HepG2 (cell line): ENCODE data around the gene CLIC4. TPM values are rescaled to one million over a fixed set of nuclear protein-coding genes. Genes with fewer than 3 reads are reported as not detected.

Experiments used
- BHLHE40 ChIP-seq: IDR thresholded peaks from 2 replicates; pipeline ENCODE4 v1.6.1; 2011; ENCODE audit warnings: low read length, improper control_type of control experiment
- FOXA3 ChIP-seq: IDR thresholded peaks from 2 replicates; pipeline ENCODE4 v1.6.1; 2016; ENCODE audit warnings: missing genetic modification reagents, missing compliant biosample characterization
- FOXO1 ChIP-seq: sonication (generic); formaldehyde crosslinking; IDR thresholded peaks from 2 replicates; pipeline ENCODE4 v1.4.0; 2020; ENCODE audit warnings: missing genetic modification reagents
- GATA4 ChIP-seq: sonication (generic); IDR thresholded peaks from 2 replicates; pipeline ENCODE4 v1.6.1; 2016; ENCODE audit warnings: antibody characterized with exemption, low read depth, borderline replicate concordance
- HNRNPH1 ChIP-seq: fragments of 200-400 bp; formaldehyde crosslinking; optimal IDR thresholded peaks from 2 replicates; pipeline ENCODE3; 2017; ENCODE audit warnings: mild to moderate bottlenecking, low read depth, low read length
- KLF16 ChIP-seq, 2 experiments: sonication (generic) in 1 of 2; formaldehyde crosslinking in 1 of 2; IDR thresholded peaks; 2 replicates each; pipeline versions ENCODE4 v1.6.1 to v1.8.0; 2016 to 2023; ENCODE audit warnings: missing genetic modification reagents in 2 of 2, missing compliant biosample characterization in 1 of 2
- NCOA2 ChIP-seq: sonication (generic); formaldehyde crosslinking; IDR thresholded peaks from 2 replicates; pipeline ENCODE4 v1.8.0; 2022; ENCODE audit warnings: inconsistent platforms
- RFXAP ChIP-seq: sonication (generic); formaldehyde crosslinking; IDR thresholded peaks from 2 replicates; pipeline ENCODE4 v1.4.0; 2020; ENCODE audit warnings: missing genetic modification reagents, borderline replicate concordance
- RXRA ChIP-seq: sonication (generic); formaldehyde crosslinking; IDR thresholded peaks from 2 replicates; pipeline ENCODE4 v1.5.1; 2020; ENCODE audit warnings: missing genetic modification reagents
- SAFB2 ChIP-seq: sonication (generic); formaldehyde crosslinking; IDR thresholded peaks from 2 replicates; pipeline ENCODE4 v1.5.1; 2020; ENCODE audit warnings: missing genetic modification reagents, low read depth, mild to moderate bottlenecking, borderline replicate concordance
- SALL1 ChIP-seq: sonication (generic); formaldehyde crosslinking; IDR thresholded peaks from 2 replicates; pipeline ENCODE4 v1.8.0; 2022; ENCODE audit warnings: mild to moderate bottlenecking, missing genetic modification reagents
- SAP130 ChIP-seq: IDR thresholded peaks from 2 replicates; pipeline ENCODE4 v1.6.1; 2016; ENCODE audit warnings: low read depth
- SETDB1 ChIP-seq: sonication (generic); formaldehyde crosslinking; IDR thresholded peaks from 2 replicates; pipeline ENCODE4 v1.5.1; 2020; ENCODE audit warnings: missing genetic modification reagents, mild to moderate bottlenecking, borderline replicate concordance
- TFE3 ChIP-seq: IDR thresholded peaks from 2 replicates; pipeline ENCODE4 v1.6.1; 2016
- ZFP36L2 ChIP-seq: sonication (generic); formaldehyde crosslinking; IDR thresholded peaks from 2 replicates; pipeline ENCODE4 v1.4.0; 2020; ENCODE audit warnings: missing genetic modification reagents
- ZMYM4 ChIP-seq: sonication (generic); formaldehyde crosslinking; IDR thresholded peaks from 2 replicates; pipeline ENCODE4 v1.8.1; 2023; ENCODE audit warnings: mild to moderate bottlenecking, missing genetic modification reagents
- ZNF501 ChIP-seq: sonication (generic); formaldehyde crosslinking; IDR thresholded peaks from 2 replicates; pipeline ENCODE4 v1.5.1; 2020; ENCODE audit warnings: mild to moderate bottlenecking, moderate library complexity, missing genetic modification reagents
- polyA plus RNA-seq, 8 experiments: library from polyadenylated mRNA; depleted of rRNA in 3 of 8; stranded (reverse) in 7 of 8; unstranded in 1 of 8; fragments of >200 nt; fragmentation: Illumina TruSeq in 4 of 8; extraction: Trizol in 4 of 8; gene quantifications; 2 replicates each; pipeline versions ENCODE4 v1.2.1 to v1.2.3, GENCODE V29; 2011 to 2016; ENCODE audit warnings: low read depth in 4 of 8, missing spikeins in 1 of 8, mixed read lengths in 1 of 8; ENCODE audit not compliant: insufficient read depth in 1 of 8
- total RNA-seq, 5 experiments: library from RNA; depleted of rRNA; stranded (reverse); fragments of >200 nt; fragmentation: Illumina TruSeq; extraction: Trizol; gene quantifications; 2 replicates each; pipeline ENCODE4 v1.2.3, GENCODE V29; 2016; ENCODE audit warnings: low read depth in 1 of 5
- TF ChIP-seq, protein P1 (sequence below): sonication (generic); formaldehyde crosslinking; IDR thresholded peaks from 2 replicates; pipeline ENCODE4 v1.5.1; 2020; ENCODE audit warnings: mild to moderate bottlenecking, missing genetic modification reagents, moderate library complexity
- TF ChIP-seq, protein P2 (sequence below): sonication (generic); formaldehyde crosslinking; IDR thresholded peaks from 2 replicates; pipeline ENCODE4 v1.4.0; 2020; ENCODE audit warnings: missing genetic modification reagents

The CLIC4 gene
- total and polyA plus RNA-seq, 2 of the 13 experiments (the other 11 are each of a cell fraction or from before 2014, with no cell fraction given), result 23.3 to 77.4 TPM

DNA sequence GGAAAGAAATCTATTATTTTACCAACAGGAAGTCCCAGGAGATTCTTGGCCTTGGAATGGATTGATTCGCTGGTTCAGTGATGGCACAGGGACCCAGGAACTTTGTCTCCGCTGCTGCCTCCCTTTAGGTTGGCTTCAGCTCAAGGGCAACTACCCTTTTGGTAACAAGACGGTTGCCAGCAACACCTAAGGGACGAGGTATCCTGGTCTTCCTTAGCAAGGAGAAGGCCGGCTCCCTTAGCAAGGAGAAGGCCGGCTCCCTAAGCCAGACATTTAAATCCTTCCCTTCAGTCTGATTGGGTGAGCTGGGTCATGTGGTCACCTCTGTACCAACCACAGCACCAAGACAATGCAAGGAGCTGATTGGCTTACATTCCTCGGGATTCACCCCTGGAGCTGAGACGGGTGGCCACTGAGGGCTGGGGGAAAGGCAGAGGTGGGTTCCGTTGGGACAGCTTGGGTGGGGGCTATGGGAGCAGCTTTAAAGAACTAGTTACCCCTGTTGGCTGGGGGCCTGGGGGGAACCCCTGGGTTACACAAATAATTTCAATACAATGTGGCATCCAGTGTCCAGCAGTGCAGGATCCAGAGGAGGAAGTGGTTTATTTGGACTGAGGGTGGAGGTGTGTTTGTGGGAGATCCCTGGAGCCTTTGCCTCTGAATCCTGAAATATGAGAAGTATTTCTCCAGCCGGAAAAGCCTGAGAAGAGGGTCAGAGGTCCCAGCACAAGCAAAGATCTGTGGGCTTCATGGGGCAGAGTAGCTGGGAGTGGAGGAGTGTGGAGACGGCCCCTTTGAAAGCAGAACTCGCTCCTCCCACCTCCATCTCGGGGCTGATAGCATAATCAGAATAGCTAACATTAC, 20.7 kb upstream of the CLIC4 start (continued):
- TF ChIP-seq ZNF501 (CRISPR knock-in tag), result peak; percentile 78
- TF ChIP-seq, protein P1, sequence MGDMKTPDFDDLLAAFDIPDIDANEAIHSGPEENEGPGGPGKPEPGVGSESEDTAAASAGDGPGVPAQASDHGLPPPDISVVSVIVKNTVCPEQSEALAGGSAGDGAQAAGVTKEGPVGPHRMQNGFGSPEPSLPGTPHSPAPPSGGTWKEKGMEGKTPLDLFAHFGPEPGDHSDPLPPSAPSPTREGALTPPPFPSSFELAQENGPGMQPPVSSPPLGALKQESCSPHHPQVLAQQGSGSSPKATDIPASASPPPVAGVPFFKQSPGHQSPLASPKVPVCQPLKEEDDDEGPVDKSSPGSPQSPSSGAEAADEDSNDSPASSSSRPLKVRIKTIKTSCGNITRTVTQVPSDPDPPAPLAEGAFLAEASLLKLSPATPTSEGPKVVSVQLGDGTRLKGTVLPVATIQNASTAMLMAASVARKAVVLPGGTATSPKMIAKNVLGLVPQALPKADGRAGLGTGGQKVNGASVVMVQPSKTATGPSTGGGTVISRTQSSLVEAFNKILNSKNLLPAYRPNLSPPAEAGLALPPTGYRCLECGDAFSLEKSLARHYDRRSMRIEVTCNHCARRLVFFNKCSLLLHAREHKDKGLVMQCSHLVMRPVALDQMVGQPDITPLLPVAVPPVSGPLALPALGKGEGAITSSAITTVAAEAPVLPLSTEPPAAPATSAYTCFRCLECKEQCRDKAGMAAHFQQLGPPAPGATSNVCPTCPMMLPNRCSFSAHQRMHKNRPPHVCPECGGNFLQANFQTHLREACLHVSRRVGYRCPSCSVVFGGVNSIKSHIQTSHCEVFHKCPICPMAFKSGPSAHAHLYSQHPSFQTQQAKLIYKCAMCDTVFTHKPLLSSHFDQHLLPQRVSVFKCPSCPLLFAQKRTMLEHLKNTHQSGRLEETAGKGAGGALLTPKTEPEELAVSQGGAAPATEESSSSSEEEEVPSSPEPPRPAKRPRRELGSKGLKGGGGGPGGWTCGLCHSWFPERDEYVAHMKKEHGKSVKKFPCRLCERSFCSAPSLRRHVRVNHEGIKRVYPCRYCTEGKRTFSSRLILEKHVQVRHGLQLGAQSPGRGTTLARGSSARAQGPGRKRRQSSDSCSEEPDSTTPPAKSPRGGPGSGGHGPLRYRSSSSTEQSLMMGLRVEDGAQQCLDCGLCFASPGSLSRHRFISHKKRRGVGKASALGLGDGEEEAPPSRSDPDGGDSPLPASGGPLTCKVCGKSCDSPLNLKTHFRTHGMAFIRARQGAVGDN (CRISPR knock-in tag), result peak; percentile 35
- no peak for TF ChIP-seq TFE3 (CRISPR knock-in tag)
- TF ChIP-seq RFXAP (CRISPR knock-in tag), result no peak
- TF ChIP-seq ZMYM4 (CRISPR knock-in tag), result peak; percentile 94
- TF ChIP-seq, protein P2, sequence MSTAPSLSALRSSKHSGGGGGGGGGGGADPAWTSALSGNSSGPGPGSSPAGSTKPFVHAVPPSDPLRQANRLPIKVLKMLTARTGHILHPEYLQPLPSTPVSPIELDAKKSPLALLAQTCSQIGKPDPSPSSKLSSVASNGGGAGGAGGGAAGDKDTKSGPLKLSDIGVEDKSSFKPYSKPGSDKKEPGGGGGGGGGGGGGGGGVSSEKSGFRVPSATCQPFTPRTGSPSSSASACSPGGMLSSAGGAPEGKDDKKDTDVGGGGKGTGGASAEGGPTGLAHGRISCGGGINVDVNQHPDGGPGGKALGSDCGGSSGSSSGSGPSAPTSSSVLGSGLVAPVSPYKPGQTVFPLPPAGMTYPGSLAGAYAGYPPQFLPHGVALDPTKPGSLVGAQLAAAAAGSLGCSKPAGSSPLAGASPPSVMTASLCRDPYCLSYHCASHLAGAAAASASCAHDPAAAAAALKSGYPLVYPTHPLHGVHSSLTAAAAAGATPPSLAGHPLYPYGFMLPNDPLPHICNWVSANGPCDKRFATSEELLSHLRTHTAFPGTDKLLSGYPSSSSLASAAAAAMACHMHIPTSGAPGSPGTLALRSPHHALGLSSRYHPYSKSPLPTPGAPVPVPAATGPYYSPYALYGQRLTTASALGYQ, result no peak; the same call in 1 of the 2 replicates
- peak; percentile 77 for TF ChIP-seq HNRNPH1
- peak; percentile 34 for TF ChIP-seq SALL1 (CRISPR knock-in tag)
- no peak for TF ChIP-seq ZFP36L2 (CRISPR knock-in tag)
- no peak for TF ChIP-seq BHLHE40
- 0 out of 2 replicates have a peak, but pooled peaks have one; percentile 29 for TF ChIP-seq FOXO1 (CRISPR knock-in tag)
- TF ChIP-seq GATA4, result peak; percentile 64; the same call in 1 of the 2 replicates
- no peak for TF ChIP-seq RXRA (CRISPR knock-in tag)
- TF ChIP-seq FOXA3 (CRISPR knock-in tag), result peak; percentile 31; the same call in 1 of the 2 replicates
- peak; percentile 23; the same call in 1 of the 2 replicates for TF ChIP-seq SAFB2 (CRISPR knock-in tag)
- peak in 1 of 2 experiments; percentile 76; a peak in 2 of 4 replicates for TF ChIP-seq KLF16 (CRISPR knock-in tag; IDR thresholded peaks at IDR 0.05)
- TF ChIP-seq SETDB1 (CRISPR knock-in tag), result no peak
- TF ChIP-seq SAP130 (CRISPR knock-in tag), result peak; percentile 79
- peak; percentile 62; the same call in 1 of the 2 replicates for TF ChIP-seq NCOA2 (CRISPR knock-in tag)
